GM12874 (cell line): Measurements from ENCODE around the gene CNOT2.

ENCODE experiments used
- CTCF ChIP-seq: IDR thresholded peaks from 2 replicates; pipeline ENCODE4 v1.5.1; 2011; ENCODE audit warnings: low read depth, mild to moderate bottlenecking, control low read depth, low read length, moderate library complexity; ENCODE audit not compliant: insufficient read depth

Gene CNOT2

GRCh38 chr12:70329728-70330127 lies 86.5 kb downstream of the CNOT2 start:
- TF ChIP-seq CTCF, result no peak

GRCh38 chr12:70330158-70330557 lies 86.9 kb downstream of the CNOT2 start:
- no peak for TF ChIP-seq CTCF

GRCh38 chr12:70332236-70332635 lies 89.0 kb downstream of the CNOT2 start:
- no peak for TF ChIP-seq CTCF

GRCh38 chr12:70334742-70335141 lies 91.5 kb downstream of the CNOT2 start:
- no peak for TF ChIP-seq CTCF

- TF ChIP-seq CTCF, result no peak
These were observed 95.3 kb downstream of the CNOT2 start for GRCh38 chr12:70338531-70338930.

- TF ChIP-seq CTCF, result no peak
These were observed 107.8 kb downstream of the CNOT2 start for GRCh38 chr12:70351076-70351475.

- TF ChIP-seq CTCF, result no peak
These were observed 110.8 kb downstream of the CNOT2 start for GRCh38 chr12:70353780-70354660.
